ENCODE results near the gene ALDH1L2. TPM values are rescaled to one million over a fixed set of nuclear protein-coding genes. Genes with fewer than 3 reads are reported as not detected.

ALDH1L2 gene
- total RNA-seq, 1 experiment from 2014 or later, result 1.9 TPM

- H2BK120ac ChIP-seq (ENCODE audit: low read depth, low read length, poor library complexity, severe bottlenecking), result no peak overlapping the region
- H2BK12ac ChIP-seq (ENCODE audit: insufficient read length, low read depth, low read length), result no peak overlapping the region
- H2AK5ac ChIP-seq (ENCODE audit: insufficient read length, low read length), result no peak overlapping the region
- no peaks in the 10 kb centered on the region for H3K4me1 ChIP-seq (ENCODE audit: insufficient read depth, low read length)
- H2BK5ac ChIP-seq (ENCODE audit: insufficient read length, low read length), result no peak overlapping the region
- WGBS (ENCODE audit: extremely low coverage, insufficient read length, low lambda C conversion rate), result no CpG with 5 or more reads among the region's 11 CpGs
- Mint-ChIP-seq H3K27me3 (ENCODE audit: low read depth) (no peaks in the 10 kb centered on the region), H3K27ac (peak overlapping the region in 1 of 3 experiments; percentile 69; a peak in 1 of 7 replicates), H3K36me3 (ENCODE audit: insufficient read depth in 1 of 3, low read depth in 3 of 3) (peaks cover 2 to 27% (median 13%) of the 10 kb centered on the region in 3 experiments), H3K9me3 (peaks cover 6 to 7% of the 10 kb centered on the region in 2 experiments; a peak in 4 of 5 replicates), H3K4me1 (peaks cover 6 to 8% of the 10 kb centered on the region in 2 experiments; a peak in 2 of 4 replicates), H3K4me3 (peak overlapping the region in 1 of 2 experiments; percentile 11; a peak in 1 of 5 replicates)
- no peak overlapping the region for H4K91ac ChIP-seq (ENCODE audit: insufficient read length, low read depth, low read length)
- H2AFZ ChIP-seq (ENCODE audit: low read length), result no peak overlapping the region
- H2BK20ac ChIP-seq (ENCODE audit: low read depth, low read length, poor library complexity, severe bottlenecking), result no peak overlapping the region
- H3K4ac ChIP-seq (ENCODE audit: low read depth, low read length), result no peak overlapping the region
- H4K5ac ChIP-seq (ENCODE audit: insufficient read length, low read depth, low read length), result no peak overlapping the region
- no peak overlapping the region for H3K56ac ChIP-seq (ENCODE audit: insufficient read length, low read depth, low read length)
- H3K9me3 ChIP-seq (ENCODE audit: control insufficient read depth, low read depth, low read length), result no peaks in the 10 kb centered on the region
- no peak overlapping the region for H2BK15ac ChIP-seq (ENCODE audit: low read depth, low read length)
- DNase-seq, result no peak
- no peaks in the 10 kb centered on the region for H3K27me3 ChIP-seq (ENCODE audit: insufficient read depth, low read length)
- no peaks in the 10 kb centered on the region for H3K79me1 ChIP-seq (ENCODE audit: insufficient read depth, low read depth, low read length, poor library complexity, severe bottlenecking)
- no peak overlapping the region for H3K9ac ChIP-seq (ENCODE audit: extremely low read depth, insufficient read length, low read length)
- H3K23ac ChIP-seq (ENCODE audit: insufficient read length, low read depth, low read length), result no peak overlapping the region
- H3K4me2 ChIP-seq (ENCODE audit: insufficient read depth, insufficient read length, low read length), result no peak overlapping the region
- no peak overlapping the region for H4K8ac ChIP-seq (replicated peaks; ENCODE audit: insufficient read length, low read depth, low read length)
- no peak overlapping the region for H3K27ac ChIP-seq (ENCODE audit: insufficient read length, low read depth, low read length)
- H3K14ac ChIP-seq (ENCODE audit: insufficient read depth, low read length), result no peak overlapping the region
- no peaks in the 10 kb centered on the region for H3K23me2 ChIP-seq (ENCODE audit: insufficient read length, low read depth, low read length, poor library complexity, severe bottlenecking)
- H3K79me2 ChIP-seq (ENCODE audit: insufficient read depth, low read length), result no peaks in the 10 kb centered on the region
- H3K18ac ChIP-seq (ENCODE audit: insufficient read length, low read depth, low read length), result no peak overlapping the region
- TF ChIP-seq, protein P1, sequence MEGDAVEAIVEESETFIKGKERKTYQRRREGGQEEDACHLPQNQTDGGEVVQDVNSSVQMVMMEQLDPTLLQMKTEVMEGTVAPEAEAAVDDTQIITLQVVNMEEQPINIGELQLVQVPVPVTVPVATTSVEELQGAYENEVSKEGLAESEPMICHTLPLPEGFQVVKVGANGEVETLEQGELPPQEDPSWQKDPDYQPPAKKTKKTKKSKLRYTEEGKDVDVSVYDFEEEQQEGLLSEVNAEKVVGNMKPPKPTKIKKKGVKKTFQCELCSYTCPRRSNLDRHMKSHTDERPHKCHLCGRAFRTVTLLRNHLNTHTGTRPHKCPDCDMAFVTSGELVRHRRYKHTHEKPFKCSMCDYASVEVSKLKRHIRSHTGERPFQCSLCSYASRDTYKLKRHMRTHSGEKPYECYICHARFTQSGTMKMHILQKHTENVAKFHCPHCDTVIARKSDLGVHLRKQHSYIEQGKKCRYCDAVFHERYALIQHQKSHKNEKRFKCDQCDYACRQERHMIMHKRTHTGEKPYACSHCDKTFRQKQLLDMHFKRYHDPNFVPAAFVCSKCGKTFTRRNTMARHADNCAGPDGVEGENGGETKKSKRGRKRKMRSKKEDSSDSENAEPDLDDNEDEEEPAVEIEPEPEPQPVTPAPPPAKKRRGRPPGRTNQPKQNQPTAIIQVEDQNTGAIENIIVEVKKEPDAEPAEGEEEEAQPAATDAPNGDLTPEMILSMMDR (conservative IDR thresholded peaks at IDR 0.05), result no peak
- no peaks in the 10 kb centered on the region for H4K20me1 ChIP-seq (ENCODE audit: control insufficient read depth, insufficient read depth, insufficient read length)
- H3T11ph ChIP-seq (ENCODE audit: low read length), result no peak overlapping the region
These were observed 23.4 kb downstream of the ALDH1L2 start for GRCh38 chr12:105060715-105061378.

All from H9 (cell line).